Chondrocyte (in vitro differentiated cells): ENCODE data around the gene ST6GALNAC5. TPM values are rescaled to one million over a fixed set of nuclear protein-coding genes. Genes with fewer than 3 reads are reported as not detected.

ENCODE experiments used
- DNase-seq: peaks from one replicate; pipeline ENCODE4 v3.0.0; 2021; ENCODE audit warnings: mixed read lengths, low spot score
- H3K27ac Mint-ChIP-seq: one replicate; pipeline ENCODE4 v1.8.0; 2021; ENCODE audit warnings: mild to moderate bottlenecking, moderate library complexity, mixed read lengths; ENCODE audit not compliant: unreplicated experiment
- H3K27me3 Mint-ChIP-seq: 2 replicates; pipeline ENCODE4 v1.8.0; 2021; ENCODE audit warnings: low read depth, mixed read lengths
- H3K36me3 Mint-ChIP-seq: 2 replicates; pipeline ENCODE4 v1.8.0; 2021; ENCODE audit warnings: low read depth, mixed read lengths
- H3K4me1 Mint-ChIP-seq: 2 replicates; pipeline ENCODE4 v1.8.0; 2021; ENCODE audit warnings: low read depth, mild to moderate bottlenecking, mixed read lengths
- H3K4me3 Mint-ChIP-seq: one replicate; pipeline ENCODE4 v1.8.0; 2021; ENCODE audit warnings: mild to moderate bottlenecking, moderate library complexity, mixed read lengths; ENCODE audit not compliant: unreplicated experiment
- H3K9me3 Mint-ChIP-seq: 2 replicates; pipeline ENCODE4 v1.8.0; 2021; ENCODE audit warnings: low read depth, mixed read lengths
- CTCF ChIP-seq: fragments of 200-600 bp; sonication (generic); IDR thresholded peaks from 2 replicates; pipeline ENCODE4 v1.5.0; 2021; ENCODE audit warnings: antibody characterized with exemption, mild to moderate bottlenecking, moderate library complexity
- total RNA-seq: library from RNA; stranded (reverse); gene quantifications from 3 replicates; pipeline ENCODE4 v1.2.1, GENCODE V29; 2021

The ST6GALNAC5 gene
- total RNA-seq, 1 donor from 2014 or later = 7.3 TPM

GRCh38 chr1:76835203-76835602, 32.1 kb upstream of the ST6GALNAC5 start:
- Mint-ChIP-seq H3K36me3 (no peaks in the 10 kb centered on the region), H3K4me1 (peaks cover 23% of the 10 kb centered on the region), H3K27me3 (no peaks in the 10 kb centered on the region), H3K4me3 (no peak overlapping the region), H3K27ac (no peak overlapping the region), H3K9me3 (peaks cover 12% of the 10 kb centered on the region)
- DNase-seq = no peak
- no peak for TF ChIP-seq CTCF

GRCh38 chr1:76840278-76840677, 27.0 kb upstream of the ST6GALNAC5 start:
- H3K36me3 Mint-ChIP-seq = no peaks in the 10 kb centered on the region
- H3K4me1 Mint-ChIP-seq = peaks cover 7% of the 10 kb centered on the region
- H3K9me3 Mint-ChIP-seq = peaks cover 2% of the 10 kb centered on the region
- no peak overlapping the region for H3K4me3 Mint-ChIP-seq
- no peaks in the 10 kb centered on the region for H3K27me3 Mint-ChIP-seq
- DNase-seq = no peak
- H3K27ac Mint-ChIP-seq = no peak overlapping the region
- TF ChIP-seq CTCF = no peak

- TF ChIP-seq CTCF = no peak
- no peak overlapping the region for H3K27ac Mint-ChIP-seq
- peaks cover 3% of the 10 kb centered on the region for H3K4me1 Mint-ChIP-seq
- no peaks in the 10 kb centered on the region for H3K36me3 Mint-ChIP-seq
- H3K9me3 Mint-ChIP-seq = no peaks in the 10 kb centered on the region
- H3K4me3 Mint-ChIP-seq = no peak overlapping the region
- DNase-seq = no peak
- no peaks in the 10 kb centered on the region for H3K27me3 Mint-ChIP-seq
Measured at GRCh38 chr1:76841460-76841859, 25.8 kb upstream of the ST6GALNAC5 start.

GRCh38 chr1:76843821-76844464, 23.3 kb upstream of the ST6GALNAC5 start:
- Mint-ChIP-seq H3K36me3 (peaks cover 5% of the 10 kb centered on the region), H3K9me3 (peaks cover 13% of the 10 kb centered on the region), H3K27me3 (no peaks in the 10 kb centered on the region), H3K4me1 (no peaks in the 10 kb centered on the region), H3K4me3 (no peak overlapping the region), H3K27ac (no peak overlapping the region)
- TF ChIP-seq CTCF = no peak
- DNase-seq = no peak

- Mint-ChIP-seq H3K27me3 (peaks cover 6% of the 10 kb centered on the region), H3K4me3 (no peak overlapping the region)
Measured at GRCh38 chr1:76854255-76854654, 13.0 kb upstream of the ST6GALNAC5 start.

More at GRCh38 chr1:76854255-76854654, 13.0 kb upstream of the ST6GALNAC5 start:
- no peak for TF ChIP-seq CTCF
- H3K27ac Mint-ChIP-seq = no peak overlapping the region
- no peaks in the 10 kb centered on the region for H3K36me3 Mint-ChIP-seq
- no peaks in the 10 kb centered on the region for H3K4me1 Mint-ChIP-seq
- DNase-seq = no peak
- H3K9me3 Mint-ChIP-seq = no peaks in the 10 kb centered on the region
